ENCODE data around the gene MAGI1.

DNA sequence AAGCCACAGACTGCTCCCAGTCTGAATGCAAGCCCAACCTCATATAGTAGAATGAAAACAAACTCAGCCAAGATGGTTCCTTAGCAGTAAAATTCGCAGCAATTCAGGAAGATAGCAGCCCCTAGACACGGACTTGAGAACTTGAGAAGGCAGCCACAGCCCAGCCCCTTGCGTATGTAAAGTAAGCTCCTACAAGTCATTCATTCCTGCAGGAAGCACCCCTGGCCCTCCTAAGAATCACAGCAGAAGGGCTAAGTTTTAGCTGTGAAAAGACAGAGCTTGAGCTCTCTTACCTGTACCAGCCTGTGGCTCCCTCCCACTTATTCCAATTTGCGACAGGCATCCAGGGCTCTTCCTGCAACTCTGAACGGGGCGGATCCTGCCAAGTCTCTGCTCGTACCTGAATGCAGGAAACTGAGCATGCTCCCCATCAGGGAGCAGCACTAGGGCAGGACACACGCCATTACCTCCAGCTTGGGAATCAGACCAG lies 136.4 kb downstream of the MAGI1 start:
- TF ChIP-seq NFRKB (IDR thresholded peaks at IDR 0.05) (no peak), TARDBP (IDR thresholded peaks at IDR 0.05) (no peak), BHLHE40 (IDR thresholded peaks at IDR 0.05; ENCODE audit: borderline replicate concordance) (no peak)

Measured in HEK293T (cell line).